GM19452 (cell line): ENCODE results near the gene NAGPA.
"Not testable (repeated sequence)": the region's sequence is repeated elsewhere in the genome, so short reads cannot be mapped to it uniquely, and the experiment has no call there.

Experiments
- ATAC-seq: cut with Tn5 transposase; IDR thresholded peaks from one replicate; pipeline ENCODE4 v1.9.1; 2021; ENCODE audit not compliant: unreplicated experiment

Gene NAGPA

GRCh38 chr16:5062790-5063765, 29.3 kb upstream of the NAGPA start:
- no peak for ATAC-seq

- ATAC-seq: no peak
Observed at GRCh38 chr16:5062051-5062450, 28.3 kb upstream of the NAGPA start.

- no peak for ATAC-seq
Observed at GRCh38 chr16:5060073-5060641, 26.4 kb upstream of the NAGPA start.

GRCh38 chr16:5059386-5060072, 25.8 kb upstream of the NAGPA start:
- ATAC-seq: no peak

- ATAC-seq: no peak
Observed at GRCh38 chr16:5058476-5058875, 24.7 kb upstream of the NAGPA start.

GRCh38 chr16:5056352-5056751, 22.6 kb upstream of the NAGPA start:
- ATAC-seq: no peak

GRCh38 chr16:5054876-5055865, 21.4 kb upstream of the NAGPA start:
- no peak for ATAC-seq

GRCh38 chr16:5046914-5047313, 13.2 kb upstream of the NAGPA start:
- no peak for ATAC-seq

GRCh38 chr16:5045499-5046115, 11.9 kb upstream of the NAGPA start:
- no peak for ATAC-seq

- ATAC-seq: not testable (repeated sequence)
Observed at GRCh38 chr16:5044581-5044980, 10.8 kb upstream of the NAGPA start.

- no peak for ATAC-seq
Observed at GRCh38 chr16:5044011-5044540, 10.3 kb upstream of the NAGPA start.

- no peak for ATAC-seq
Observed at GRCh38 chr16:5042574-5043171, 8.9 kb upstream of the NAGPA start.

GRCh38 chr16:5041600-5042133, 7.9 kb upstream of the NAGPA start:
- peak; percentile 69 for ATAC-seq

- no peak for ATAC-seq
Observed at GRCh38 chr16:5040451-5040850, 6.7 kb upstream of the NAGPA start.

GRCh38 chr16:5036228-5037156, 2.8 kb upstream of the NAGPA start:
- no peak for ATAC-seq

- no peak for ATAC-seq
Observed at GRCh38 chr16:5035909-5036227, 2.1 kb upstream of the NAGPA start.

GRCh38 chr16:5034167-5034523, 410 bp upstream of the NAGPA start:
- no peak for ATAC-seq

GRCh38 chr16:5032748-5033167, 977 bp downstream of the NAGPA start:
- no peak for ATAC-seq
